ENCODE data around the gene SREBF2.

DNA sequence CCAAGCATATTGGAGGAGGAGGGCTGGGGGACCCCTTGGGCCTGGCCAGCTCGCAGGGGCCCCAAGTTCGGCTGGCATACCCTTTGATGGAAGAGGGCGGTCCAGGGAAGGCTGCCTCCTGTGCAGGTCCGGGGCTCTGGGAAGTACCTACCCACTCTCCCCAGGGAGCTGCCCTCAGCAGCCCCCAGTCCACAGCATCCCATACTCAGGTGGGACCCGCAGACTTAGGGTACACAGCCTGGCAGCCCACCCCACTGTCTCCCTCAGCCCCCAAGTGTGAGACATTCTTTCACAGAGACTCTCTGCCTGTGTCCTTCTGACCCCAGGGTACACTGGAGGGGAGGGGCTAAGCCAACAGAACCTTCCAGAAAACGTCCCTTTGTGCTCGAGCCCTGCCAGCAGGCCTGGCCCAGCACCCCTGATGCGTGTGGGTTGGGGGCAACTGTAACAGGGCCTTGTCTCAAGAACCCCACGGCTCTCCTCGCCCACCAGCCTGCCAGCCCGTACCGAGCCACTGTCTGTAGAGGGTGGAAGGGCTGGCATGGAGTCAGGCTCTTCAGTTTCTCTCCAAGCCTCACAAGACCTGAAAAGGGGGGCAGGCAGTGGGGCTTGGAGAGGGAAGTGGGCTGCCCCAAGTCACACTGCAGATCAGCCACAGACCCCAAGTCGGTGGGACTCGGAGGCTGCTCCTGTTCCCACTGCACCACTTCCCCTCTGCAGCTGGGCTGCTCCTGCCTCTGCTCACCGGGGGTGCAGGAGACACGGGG, 100.7 kb downstream of the SREBF2 start:
- TF ChIP-seq, protein P1, sequence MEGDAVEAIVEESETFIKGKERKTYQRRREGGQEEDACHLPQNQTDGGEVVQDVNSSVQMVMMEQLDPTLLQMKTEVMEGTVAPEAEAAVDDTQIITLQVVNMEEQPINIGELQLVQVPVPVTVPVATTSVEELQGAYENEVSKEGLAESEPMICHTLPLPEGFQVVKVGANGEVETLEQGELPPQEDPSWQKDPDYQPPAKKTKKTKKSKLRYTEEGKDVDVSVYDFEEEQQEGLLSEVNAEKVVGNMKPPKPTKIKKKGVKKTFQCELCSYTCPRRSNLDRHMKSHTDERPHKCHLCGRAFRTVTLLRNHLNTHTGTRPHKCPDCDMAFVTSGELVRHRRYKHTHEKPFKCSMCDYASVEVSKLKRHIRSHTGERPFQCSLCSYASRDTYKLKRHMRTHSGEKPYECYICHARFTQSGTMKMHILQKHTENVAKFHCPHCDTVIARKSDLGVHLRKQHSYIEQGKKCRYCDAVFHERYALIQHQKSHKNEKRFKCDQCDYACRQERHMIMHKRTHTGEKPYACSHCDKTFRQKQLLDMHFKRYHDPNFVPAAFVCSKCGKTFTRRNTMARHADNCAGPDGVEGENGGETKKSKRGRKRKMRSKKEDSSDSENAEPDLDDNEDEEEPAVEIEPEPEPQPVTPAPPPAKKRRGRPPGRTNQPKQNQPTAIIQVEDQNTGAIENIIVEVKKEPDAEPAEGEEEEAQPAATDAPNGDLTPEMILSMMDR (IDR thresholded peaks at IDR 0.05), result no peak
- no peak for TF ChIP-seq POLR2A (IDR thresholded peaks at IDR 0.05)

Measured in upper lobe of left lung (tissue), 4 donors.